C4-2B (cell line): ENCODE measurements around the gene LCK.

ENCODE experiments used
- CTCF ChIP-seq: fragments of 450-650 bp; conservative IDR thresholded peaks from 2 replicates; pipeline ENCODE4 v1.5.1; 2017; ENCODE audit warnings: mild to moderate bottlenecking
- ZFX ChIP-seq: fragments of 450-650 bp; IDR thresholded peaks from 2 replicates; pipeline ENCODE4 v1.6.1; 2017

GRCh38 chr1:32299327-32299726, 48.3 kb downstream of the LCK start:
- no peak for TF ChIP-seq CTCF
- no peak for TF ChIP-seq ZFX
